Naive thymus-derived CD4-positive, alpha-beta T cell (primary cell): ENCODE results near the gene HMG20A. TPM values are rescaled to one million over a fixed set of nuclear protein-coding genes. Genes with fewer than 3 reads are reported as not detected.
A peak's percentile ranks its signal among the peaks of the same experiment; 100 is the strongest.

Experiments used
- ATAC-seq: fragments of 150-1000 bp; cut with Tn5 transposase; 2 replicates; pipeline ENCODE4 v1.10.0; 2021; ENCODE audit warnings: mild to moderate bottlenecking, moderate library complexity
- CTCF ChIA-PET: fragments of 350-600 bp; sonication (Branson Sonifier 250); formaldehyde crosslinking; loops from one replicate; lab custom pipeline; 2021; ENCODE audit warnings: antibody characterized with exemption; lab: Charles Lee
- POLR2A ChIA-PET: fragments of 350-600 bp; sonication (Branson Sonifier 250); formaldehyde crosslinking; loops from one replicate; lab custom pipeline; 2021; ENCODE audit warnings: antibody characterized with exemption, inconsistent platforms; lab: Charles Lee
- DNase-seq, 9 donors: peaks; one replicate each; pipeline versions ENCODE4 v3.0.0 to v3.0.0-alpha.2; 2020 to 2022; ENCODE audit warnings: mixed read lengths in 1 of 9
- H3K27ac ChIP-seq: one replicate; pipeline ENCODE4 v1.7.0; 2013; ENCODE audit warnings: mild to moderate bottlenecking, low read depth, low read length, moderate library complexity
- H3K27me3 ChIP-seq, 2 donors: one replicate each; pipeline ENCODE4 v1.7.0; 2013; ENCODE audit warnings: low read length in 2 of 2, mild to moderate bottlenecking in 2 of 2, moderate library complexity in 2 of 2; ENCODE audit not compliant: control insufficient read depth in 2 of 2, insufficient read depth in 2 of 2
- H3K36me3 ChIP-seq, 3 experiments: 1 replicate in 2 of 3; 2 replicates in 1 of 3; pipeline ENCODE4 v1.7.0; 2013; ENCODE audit warnings: low read length in 3 of 3, mild to moderate bottlenecking in 3 of 3, moderate library complexity in 1 of 3; ENCODE audit not compliant: insufficient read depth in 3 of 3, control insufficient read depth in 2 of 3
- H3K4me1 ChIP-seq, 2 donors: one replicate each; pipeline ENCODE4 v1.7.0; 2013; ENCODE audit warnings: low read length in 2 of 2, mild to moderate bottlenecking in 2 of 2, moderate library complexity in 1 of 2; ENCODE audit not compliant: control insufficient read depth in 2 of 2, insufficient read depth in 2 of 2
- H3K4me3 ChIP-seq: 2 replicates; pipeline ENCODE4 v1.7.0; 2013; ENCODE audit warnings: mild to moderate bottlenecking, low read length
- H3K9me3 ChIP-seq, 3 experiments: 1 replicate in 2 of 3; 2 replicates in 1 of 3; pipeline ENCODE4 v1.7.0; 2013; ENCODE audit warnings: low read length in 3 of 3; ENCODE audit not compliant: control insufficient read depth in 2 of 3
- H3K27ac Mint-ChIP-seq, 9 donors: one replicate each; pipeline ENCODE4 v1.8.0; 2020 to 2022; ENCODE audit warnings: mixed read lengths in 9 of 9, mild to moderate bottlenecking in 8 of 9, moderate library complexity in 5 of 9, inconsistent platforms in 2 of 9
- H3K27me3 Mint-ChIP-seq, 5 donors: one replicate each; pipeline ENCODE4 v1.8.0; 2021 to 2022; ENCODE audit warnings: mixed read lengths in 5 of 5, mild to moderate bottlenecking in 1 of 5
- H3K36me3 Mint-ChIP-seq, 5 donors: one replicate each; pipeline ENCODE4 v1.8.0; 2020 to 2022; ENCODE audit warnings: mixed read lengths in 5 of 5, mild to moderate bottlenecking in 3 of 5, inconsistent platforms in 1 of 5
- H3K4me1 Mint-ChIP-seq, 7 donors: one replicate each; pipeline ENCODE4 v1.8.0; 2020 to 2022; ENCODE audit warnings: mixed read lengths in 7 of 7, mild to moderate bottlenecking in 3 of 7, inconsistent platforms in 1 of 7
- H3K4me3 Mint-ChIP-seq, 10 donors: one replicate each; pipeline ENCODE4 v1.8.0; 2020 to 2022; ENCODE audit warnings: mild to moderate bottlenecking in 10 of 10, mixed read lengths in 10 of 10, moderate library complexity in 6 of 10, inconsistent platforms in 2 of 10
- H3K9me3 Mint-ChIP-seq, 11 donors: one replicate each; pipeline ENCODE4 v1.8.0; 2020 to 2022; ENCODE audit warnings: mixed read lengths in 11 of 11, mild to moderate bottlenecking in 4 of 11, inconsistent platforms in 1 of 11, moderate library complexity in 1 of 11
- intact Hi-C, 2 donors: fragments of 100-400 bp; cut with micrococcal nuclease; formaldehyde crosslinking; loops; one replicate each; pipeline ENCODE4 v1.15.1; 2023
- polyA plus RNA-seq, 2 donors: library from polyadenylated mRNA; unstranded; fragments of 300-500 nt; fragmentation: Illumina TruSeq; gene quantifications; one replicate each; pipeline ENCODE4 v1.2.3, GENCODE V29; 2021
- total RNA-seq, 6 experiments: library from RNA in 5 of 6; stranded (reverse) in 5 of 6; gene quantifications; 1 replicate in 5 of 6; 2 replicates in 1 of 6; pipeline ENCODE4 v1.2.3 and lab custom pipeline; 2021 to 2026

The HMG20A gene
- total and polyA plus RNA-seq, 7 experiments from 2014 or later: 26.9 to 61.1 (median 38.4) TPM

DNA sequence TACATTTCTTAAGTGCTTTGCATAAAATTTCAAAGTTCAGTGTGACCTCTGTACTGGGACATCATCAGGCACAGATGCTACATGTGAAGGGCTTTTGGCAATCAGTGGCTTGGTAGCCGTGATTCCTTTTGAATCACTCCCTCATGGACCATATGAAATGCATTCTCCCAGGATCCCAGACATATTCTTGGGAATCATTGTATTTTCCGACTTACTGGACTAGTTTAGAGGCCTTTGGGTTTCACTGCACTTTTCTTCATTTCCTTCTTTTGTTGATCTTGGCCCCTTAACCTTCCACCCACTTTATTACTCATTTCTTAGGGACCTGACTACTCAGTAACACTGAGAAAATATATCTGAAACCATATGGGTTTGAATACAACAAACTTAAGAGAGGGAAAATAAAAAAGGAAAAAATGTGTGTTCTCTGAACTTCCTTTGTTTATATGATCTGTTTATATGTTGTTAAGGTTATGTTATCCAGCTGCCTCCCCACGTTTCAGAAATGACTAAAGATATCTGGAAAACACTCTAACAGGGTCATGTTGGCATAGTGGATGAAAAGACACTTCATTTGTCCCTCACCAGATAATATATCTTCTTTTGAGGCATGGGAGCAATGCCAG, 35.1 kb downstream of the HMG20A start:
- DNase-seq: no peak
- ChIA-PET CTCF (interaction anchor here (0.7 kb wide), 1 partner anchor 170 kb away, joined by 4 read pairs; no protein-coding TSS in a partner anchor), POLR2A (no interaction called here)
- Histone ChIP-seq H3K9me3 (no peaks in the 10 kb centered on the region), H3K4me1 (peaks cover 11 to 25% of the 10 kb centered on the region in 2 donors), H3K4me3 (no peak overlapping the region), H3K27ac (no peak overlapping the region), H3K36me3 (peaks cover 0 to 14% (median 6%) of the 10 kb centered on the region in 3 experiments), H3K27me3 (no peaks in the 10 kb centered on the region)
- Mint-ChIP-seq H3K27me3 (no peaks in the 10 kb centered on the region), H3K4me3 (peak overlapping the region in 1 of 10 donors; percentile 24), H3K27ac (peak overlapping the region in 2 of 9 donors; percentile 4 to 28), H3K9me3 (peaks cover 0 to 2% (median 0%) of the 10 kb centered on the region in 11 donors), H3K36me3 (peaks cover 10 to 25% (median 21%) of the 10 kb centered on the region in 5 donors), H3K4me1 (peaks cover 22 to 65% (median 54%) of the 10 kb centered on the region in 7 donors)
- ATAC-seq: no peak
- intact Hi-C loops: loop anchor here (2.0 to 10.0 kb wide), 3 partner anchors 34 to 51 kb away; partner anchors contain the start of genes HMG20A (in 2 of the 2) and PEAK1 (in 2 of the 2)

DNA sequence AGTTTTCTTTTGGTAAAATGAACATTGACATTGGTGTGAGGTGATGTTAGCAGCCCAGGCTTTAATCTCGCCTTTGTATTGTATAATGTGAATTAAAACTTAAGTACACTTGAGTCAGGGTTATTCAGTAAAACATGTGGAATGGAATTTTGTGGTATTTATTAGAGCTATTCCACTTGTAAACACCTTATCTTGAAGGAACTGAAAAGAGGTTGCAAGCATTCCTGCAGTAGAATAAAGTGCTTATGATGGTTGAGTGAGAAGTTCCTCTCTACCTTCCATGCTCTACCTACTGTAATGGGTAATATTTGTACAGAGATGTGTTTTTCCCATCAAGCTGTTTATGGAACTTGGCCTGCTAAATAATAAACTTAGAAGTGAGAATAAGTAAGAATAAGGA, 36.1 kb downstream of the HMG20A start:
- ChIA-PET POLR2A (interaction anchor here (1.0 kb wide), 1 partner anchor 19 kb away, joined by 3 read pairs; no protein-coding TSS in a partner anchor), CTCF (no interaction called here)
- H3K27me3 Mint-ChIP-seq: no peaks in the 10 kb centered on the region
- Histone ChIP-seq H3K27me3 (no peaks in the 10 kb centered on the region), H3K36me3 (peaks cover 0 to 14% (median 6%) of the 10 kb centered on the region in 3 experiments), H3K9me3 (no peaks in the 10 kb centered on the region), H3K4me1 (peaks cover 11 to 25% of the 10 kb centered on the region in 2 donors), H3K27ac (no peak overlapping the region), H3K4me3 (no peak overlapping the region)
- ATAC-seq (no peak), DNase-seq (no peak)
- H3K27ac Mint-ChIP-seq: peak overlapping the region in 3 of 9 donors; percentile 8 to 73 (median 18)
- intact Hi-C loops: loop anchor here (2.0 to 10.0 kb wide), 3 partner anchors 34 to 52 kb away; partner anchors contain the start of genes HMG20A (in 2 of the 2) and PEAK1 (in 2 of the 2)
- H3K9me3 Mint-ChIP-seq: no peaks in the 10 kb centered on the region
- peak overlapping the region in 6 of 10 donors; percentile 2 to 69 (median 26) for H3K4me3 Mint-ChIP-seq
- H3K36me3 Mint-ChIP-seq: peaks cover 10 to 26% (median 21%) of the 10 kb centered on the region in 5 donors
- H3K4me1 Mint-ChIP-seq: peaks cover 22 to 64% (median 53%) of the 10 kb centered on the region in 7 donors

DNA sequence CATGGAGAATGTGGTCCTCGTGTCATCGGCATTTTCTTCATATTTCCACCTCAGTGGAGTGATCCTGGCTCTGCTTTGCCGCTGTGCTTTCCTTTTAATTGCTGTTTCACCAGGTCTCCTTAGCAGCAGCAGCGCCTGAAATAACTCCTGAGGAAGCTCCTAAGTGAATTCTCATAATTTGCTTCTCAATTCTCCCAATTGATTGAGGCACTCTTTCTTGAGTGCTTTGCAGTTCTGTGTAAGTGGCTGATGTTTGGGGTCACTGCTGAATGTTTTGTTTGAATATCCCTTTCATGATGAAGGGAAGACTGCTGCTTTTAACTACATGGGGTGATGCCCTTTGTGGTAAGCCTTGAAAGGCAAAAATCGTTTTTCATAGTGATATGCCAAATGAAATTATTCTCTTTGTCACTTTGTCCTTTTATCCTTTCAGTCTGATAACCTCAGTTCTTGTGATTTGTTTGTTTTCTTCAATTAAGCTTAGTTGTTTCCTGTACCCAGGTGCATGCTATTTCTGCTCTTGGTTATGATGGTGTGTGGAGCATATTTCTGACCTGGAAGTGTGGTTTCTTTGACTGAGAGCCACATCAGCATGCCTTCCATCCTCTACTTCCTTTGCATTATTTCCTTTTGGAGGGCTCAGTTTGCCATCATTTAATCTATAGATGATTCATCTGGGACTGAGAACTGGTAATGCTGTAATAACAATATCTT, 36.7 kb downstream of the HMG20A start:
- intact Hi-C loops: loop anchor here (2.0 to 10.0 kb wide), 3 partner anchors 35 to 53 kb away; partner anchors contain the start of genes HMG20A (in 2 of the 2) and PEAK1 (in 2 of the 2)

DNA sequence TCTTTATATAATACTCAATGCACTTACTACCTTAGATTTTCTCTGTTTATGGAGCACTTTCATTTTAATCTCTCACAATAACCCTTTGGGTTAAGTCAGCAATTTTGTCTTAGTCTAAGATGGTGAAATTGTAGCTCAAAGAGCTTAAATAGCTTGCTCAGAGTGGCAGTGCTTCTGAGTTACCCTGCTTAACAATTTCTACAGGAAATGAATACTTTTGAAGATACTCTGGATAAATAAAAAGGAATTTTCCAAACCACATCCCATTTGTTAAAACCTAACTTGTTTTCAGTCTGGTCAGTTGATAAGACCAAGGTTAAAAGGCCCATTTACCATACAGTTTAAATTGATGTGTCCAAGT, 37.2 kb downstream of the HMG20A start:
- Histone ChIP-seq H3K9me3 (no peaks in the 10 kb centered on the region), H3K4me3 (no peak overlapping the region), H3K27me3 (no peaks in the 10 kb centered on the region), H3K36me3 (peaks cover 0 to 14% (median 6%) of the 10 kb centered on the region in 3 experiments), H3K27ac (no peak overlapping the region), H3K4me1 (peaks cover 11 to 25% of the 10 kb centered on the region in 2 donors)
- peak overlapping the region in 7 of 9 donors; percentile 2 to 74 (median 49) for H3K27ac Mint-ChIP-seq
- H3K9me3 Mint-ChIP-seq: no peaks in the 10 kb centered on the region
- peak overlapping the region in 5 of 10 donors; percentile 12 to 69 (median 67) for H3K4me3 Mint-ChIP-seq
- intact Hi-C loops: loop anchor here (2.0 to 10.0 kb wide), 3 partner anchors 36 to 53 kb away; partner anchors contain the start of genes HMG20A (in 2 of the 2) and PEAK1 (in 2 of the 2)
- DNase-seq: no peak
- no peaks in the 10 kb centered on the region for H3K27me3 Mint-ChIP-seq
- CTCF ChIA-PET: no interaction called here
- POLR2A ChIA-PET: no interaction called here
- peaks cover 22 to 64% (median 47%) of the 10 kb centered on the region in 7 donors for H3K4me1 Mint-ChIP-seq
- peaks cover 4 to 26% (median 18%) of the 10 kb centered on the region in 5 donors for H3K36me3 Mint-ChIP-seq
- no peak for ATAC-seq

More for the DNA sequence above, 36.7 kb downstream of the HMG20A start:
- H3K27ac ChIP-seq: no peak overlapping the region
- ATAC-seq (peak; percentile 20), DNase-seq (peak in 6 of 9 donors; percentile 1 to 34 (median 11))
- POLR2A ChIA-PET: interaction anchor here (1.0 kb wide), 1 partner anchor 20 kb away, joined by 3 read pairs; no protein-coding TSS in a partner anchor
- Mint-ChIP-seq H3K27ac (peak overlapping the region; percentile 2 to 74 (median 49)), H3K27me3 (no peaks in the 10 kb centered on the region), H3K4me3 (peak overlapping the region; percentile 4 to 69 (median 40)), H3K9me3 (no peaks in the 10 kb centered on the region), H3K4me1 (peaks cover 22 to 64% (median 49%) of the 10 kb centered on the region in 7 donors), H3K36me3 (peaks cover 6 to 26% (median 19%) of the 10 kb centered on the region in 5 donors)
- CTCF ChIA-PET: no interaction called here
- peaks cover 11 to 25% of the 10 kb centered on the region in 2 donors for H3K4me1 ChIP-seq
- H3K9me3 ChIP-seq: no peaks in the 10 kb centered on the region
- H3K4me3 ChIP-seq: no peak overlapping the region
- peaks cover 0 to 14% (median 6%) of the 10 kb centered on the region in 3 experiments for H3K36me3 ChIP-seq
- no peaks in the 10 kb centered on the region for H3K27me3 ChIP-seq

DNA sequence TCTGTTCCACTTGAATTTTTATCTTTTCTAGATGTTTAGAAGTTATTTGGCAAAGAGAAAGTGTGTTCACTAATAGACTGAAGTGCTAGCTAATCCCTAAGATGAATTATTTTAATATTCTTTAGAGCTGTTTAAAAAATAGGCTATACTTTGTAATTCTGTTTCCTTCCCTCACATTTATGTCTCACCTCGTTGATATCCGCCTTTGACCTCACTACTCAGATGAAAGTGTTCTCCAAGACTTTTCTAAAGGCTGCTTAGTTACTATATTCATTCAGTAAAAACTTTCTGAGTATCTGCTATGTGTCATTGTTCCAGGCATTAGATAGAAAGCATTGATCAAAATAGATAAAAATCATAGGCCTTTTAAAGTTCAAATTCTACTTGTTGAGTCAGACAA, 38.3 kb downstream of the HMG20A start:
- no peak overlapping the region for H3K27ac ChIP-seq
- H3K4me3 Mint-ChIP-seq: no peak overlapping the region
- H3K27me3 ChIP-seq: no peaks in the 10 kb centered on the region
- intact Hi-C loops: loop anchor here (5.0 to 10.0 kb wide), 2 partner anchors 37 to 54 kb away; partner anchors contain the start of genes HMG20A (in 1 of the 2) and PEAK1 (in 1 of the 2)
- H3K36me3 ChIP-seq: peaks cover 4 to 26% (median 6%) of the 10 kb centered on the region in 3 experiments
- H3K36me3 Mint-ChIP-seq: peaks cover 4 to 26% (median 18%) of the 10 kb centered on the region in 5 donors
- no peaks in the 10 kb centered on the region for H3K9me3 Mint-ChIP-seq
- no peaks in the 10 kb centered on the region for H3K9me3 ChIP-seq
- DNase-seq (no peak), ATAC-seq (no peak)
- peak overlapping the region in 2 of 9 donors; percentile 5 to 47 for H3K27ac Mint-ChIP-seq
- no peaks in the 10 kb centered on the region for H3K27me3 Mint-ChIP-seq
- POLR2A ChIA-PET: interaction anchor here (0.6 to 0.7 kb wide), 2 partner anchors 11 to 25 kb away, joined by 3 read pairs; no protein-coding TSS in a partner anchor
- H3K4me3 ChIP-seq: no peak overlapping the region
- peaks cover 22 to 62% (median 40%) of the 10 kb centered on the region in 7 donors for H3K4me1 Mint-ChIP-seq
- CTCF ChIA-PET: no interaction called here
- peaks cover 11 to 25% of the 10 kb centered on the region in 2 donors for H3K4me1 ChIP-seq

DNA sequence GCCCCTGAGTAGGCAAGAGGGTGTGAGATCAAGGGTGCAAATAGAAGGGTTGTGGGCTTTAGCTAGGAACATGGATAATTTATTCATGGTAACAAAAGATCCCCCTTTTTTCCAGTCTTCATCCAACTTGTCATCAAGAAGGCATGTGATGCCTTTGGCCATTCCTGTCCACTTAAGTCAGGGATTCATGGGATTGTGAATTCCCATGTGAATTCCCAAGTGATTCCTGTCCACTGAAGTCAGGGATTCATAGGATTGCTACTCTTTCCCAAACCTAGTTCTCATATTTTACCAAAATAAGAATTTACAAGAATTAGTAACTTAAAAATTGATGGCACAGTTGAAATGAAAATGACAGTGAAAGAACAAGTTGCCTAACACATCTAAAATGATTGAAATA, 40.8 kb downstream of the HMG20A start:
- ATAC-seq (no peak), DNase-seq (no peak)
- Histone ChIP-seq H3K4me3 (no peak overlapping the region), H3K36me3 (peaks cover 4 to 48% (median 6%) of the 10 kb centered on the region in 3 experiments), H3K27me3 (no peaks in the 10 kb centered on the region), H3K27ac (no peak overlapping the region), H3K4me1 (peaks cover 11 to 13% of the 10 kb centered on the region in 2 donors), H3K9me3 (no peaks in the 10 kb centered on the region)
- H3K36me3 Mint-ChIP-seq: peaks cover 6 to 32% (median 20%) of the 10 kb centered on the region in 5 donors
- H3K27me3 Mint-ChIP-seq: no peaks in the 10 kb centered on the region
- peaks cover 14 to 37% (median 15%) of the 10 kb centered on the region in 7 donors for H3K4me1 Mint-ChIP-seq
- intact Hi-C loops: no loop called here
- no peak overlapping the region for H3K4me3 Mint-ChIP-seq
- H3K27ac Mint-ChIP-seq: peak overlapping the region in 2 of 9 donors; percentile 33 to 62
- no peaks in the 10 kb centered on the region for H3K9me3 Mint-ChIP-seq
- POLR2A ChIA-PET: no interaction called here
- CTCF ChIA-PET: no interaction called here
